Stimulated activated CD8-positive, alpha-beta memory T cell treated with anti-CD3 and anti-CD28 coated beads, Interleukin-7, amount 100 ng/mL, for 1 hour (primary cell): ENCODE data around the gene LDHD.
A peak's percentile ranks its signal among the peaks of the same experiment; 100 is the strongest.
"Not testable (repeated sequence)": the region's sequence is repeated elsewhere in the genome, so short reads cannot be mapped to it uniquely, and the experiment has no call there.

Experiments used
- DNase-seq, 2 donors: peaks; one replicate each; pipeline ENCODE4 v3.0.0-alpha.2; 2020; ENCODE audit warnings: low read depth in 2 of 2

LDHD gene

GRCh38 chr16:75099738-75100602 lies 16.6 kb downstream of the LDHD start:
- DNase-seq: no peak

- DNase-seq: no peak
These were observed 17.4 kb downstream of the LDHD start for GRCh38 chr16:75099075-75099667.

GRCh38 chr16:75097941-75098901 lies 18.4 kb downstream of the LDHD start:
- peak in 1 of 2 donors; percentile 38 for DNase-seq

- DNase-seq: no peak
These were observed 19.3 kb downstream of the LDHD start for GRCh38 chr16:75097191-75097761.

- no peak for DNase-seq
These were observed 19.9 kb downstream of the LDHD start for GRCh38 chr16:75096656-75097055.

- no peak for DNase-seq
These were observed 21.4 kb downstream of the LDHD start for GRCh38 chr16:75095204-75095621.

- DNase-seq: no peak
These were observed 22.7 kb downstream of the LDHD start for GRCh38 chr16:75093598-75094540.

- no peak for DNase-seq
These were observed 23.8 kb downstream of the LDHD start for GRCh38 chr16:75092777-75093176.

- not testable (repeated sequence) for DNase-seq
These were observed 25.0 kb downstream of the LDHD start for GRCh38 chr16:75091619-75092018.

GRCh38 chr16:75090899-75091298 lies 25.7 kb downstream of the LDHD start:
- DNase-seq: not testable (repeated sequence)

- no peak for DNase-seq
These were observed 26.9 kb downstream of the LDHD start for GRCh38 chr16:75089486-75090202.

- DNase-seq: no peak
These were observed 27.6 kb downstream of the LDHD start for GRCh38 chr16:75088934-75089333.

- no peak for DNase-seq
These were observed 28.4 kb downstream of the LDHD start for GRCh38 chr16:75088216-75088615.

- no peak for DNase-seq
These were observed 29.1 kb downstream of the LDHD start for GRCh38 chr16:75087375-75087979.

GRCh38 chr16:75086688-75087374 lies 29.7 kb downstream of the LDHD start:
- DNase-seq: no peak

- no peak for DNase-seq
These were observed 30.3 kb downstream of the LDHD start for GRCh38 chr16:75086281-75086680.

- DNase-seq: no peak
These were observed 31.0 kb downstream of the LDHD start for GRCh38 chr16:75085556-75085955.

- no peak for DNase-seq
These were observed 32.8 kb downstream of the LDHD start for GRCh38 chr16:75083813-75084212.
